Naive B cell (primary cell): ENCODE measurements around the gene KAZN. TPM values are rescaled to one million over a fixed set of nuclear protein-coding genes. Genes with fewer than 3 reads are reported as not detected.
A peak's percentile ranks its signal among the peaks of the same experiment; 100 is the strongest.
"Not testable (repeated sequence)": the region's sequence is repeated elsewhere in the genome, so short reads cannot be mapped to it uniquely, and the experiment has no call there.

Source experiments
- ATAC-seq, 2 donors: fragments of 150-1000 bp; cut with Tn5 transposase; 2 replicates each; pipeline ENCODE4 v1.10.0; 2021; ENCODE audit warnings: low read depth in 2 of 2, mild to moderate bottlenecking in 2 of 2, moderate library complexity in 2 of 2
- DNase-seq: peaks from one replicate; pipeline ENCODE4 v3.0.0; 2022
- H3K27ac Mint-ChIP-seq, 6 donors: one replicate each; pipeline ENCODE4 v1.8.0; 2020 to 2022; ENCODE audit warnings: mild to moderate bottlenecking in 6 of 6, mixed read lengths in 6 of 6, moderate library complexity in 5 of 6, inconsistent platforms in 2 of 6
- H3K27me3 Mint-ChIP-seq, 3 donors: one replicate each; pipeline ENCODE4 v1.8.0; 2021 to 2022; ENCODE audit warnings: mixed read lengths in 3 of 3, mild to moderate bottlenecking in 1 of 3
- H3K36me3 Mint-ChIP-seq, 2 donors: one replicate each; pipeline ENCODE4 v1.8.0; 2020 to 2022; ENCODE audit warnings: mixed read lengths in 2 of 2, inconsistent platforms in 1 of 2, mild to moderate bottlenecking in 1 of 2
- H3K4me1 Mint-ChIP-seq, 3 donors: one replicate each; pipeline ENCODE4 v1.8.0; 2020 to 2022; ENCODE audit warnings: mixed read lengths in 3 of 3, inconsistent platforms in 1 of 3, mild to moderate bottlenecking in 1 of 3, moderate library complexity in 1 of 3
- H3K4me3 Mint-ChIP-seq, 8 donors: one replicate each; pipeline ENCODE4 v1.8.0; 2020 to 2022; ENCODE audit warnings: mild to moderate bottlenecking in 8 of 8, mixed read lengths in 8 of 8, moderate library complexity in 8 of 8, inconsistent platforms in 2 of 8
- H3K9me3 Mint-ChIP-seq, 7 donors: one replicate each; pipeline ENCODE4 v1.8.0; 2020 to 2022; ENCODE audit warnings: mixed read lengths in 7 of 7, mild to moderate bottlenecking in 5 of 7, inconsistent platforms in 2 of 7, moderate library complexity in 1 of 7
- polyA plus RNA-seq, 6 donors: library from polyadenylated mRNA; unstranded; fragments of 300-500 nt; fragmentation: Illumina TruSeq; gene quantifications; one replicate each; pipeline ENCODE4 v1.2.3, GENCODE V29; 2021; ENCODE audit warnings: low read depth in 6 of 6

The KAZN gene
- polyA plus RNA-seq, 6 donors from 2014 or later: 0.16 TPM; not detected in 5

- peaks cover 0 to 4% (median 0%) of the 10 kb centered on the region in 7 donors for H3K9me3 Mint-ChIP-seq
- no peaks in the 10 kb centered on the region for H3K36me3 Mint-ChIP-seq
- DNase-seq: no peak
- no peaks in the 10 kb centered on the region for H3K27me3 Mint-ChIP-seq
- no peak overlapping the region for H3K27ac Mint-ChIP-seq
- H3K4me3 Mint-ChIP-seq: no peak overlapping the region
- H3K4me1 Mint-ChIP-seq: no peaks in the 10 kb centered on the region
- ATAC-seq: no peak
These were observed 357.5 kb downstream of the KAZN start for GRCh38 chr1:14955976-14956375.

DNA sequence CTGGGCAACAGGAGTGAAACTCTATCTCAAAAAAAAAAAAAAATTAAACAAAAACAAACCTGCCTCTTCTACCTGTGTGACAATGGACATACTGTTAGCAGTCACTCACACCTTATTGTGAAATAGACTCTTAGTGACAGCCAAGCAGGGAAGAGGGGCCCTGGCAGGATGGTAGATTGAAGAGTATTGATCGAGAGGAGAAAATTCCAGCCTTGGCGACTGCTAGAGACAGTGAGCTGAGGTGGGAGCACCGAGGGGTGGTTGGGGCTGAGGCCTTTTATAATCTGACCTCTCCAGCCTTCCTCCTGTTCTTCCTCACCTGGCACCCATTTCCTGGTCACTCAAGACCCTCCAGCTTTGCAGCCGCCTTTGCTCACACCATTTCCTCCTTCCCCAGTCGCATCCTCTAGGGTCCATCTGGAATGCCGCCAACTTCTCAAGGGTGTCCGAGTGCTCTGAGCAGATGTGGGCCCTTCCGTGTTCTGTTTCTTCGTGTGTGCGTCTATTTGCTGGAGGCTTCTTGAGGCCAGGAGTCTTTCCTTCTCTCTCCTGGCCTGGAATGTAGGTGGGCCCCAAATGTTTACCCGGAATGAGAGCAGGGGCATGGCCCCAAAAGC is 358.2 kb downstream of the KAZN start:
- H3K4me1 Mint-ChIP-seq: no peaks in the 10 kb centered on the region
- no peak for DNase-seq
- H3K27ac Mint-ChIP-seq: peak overlapping the region in 1 of 6 donors; percentile 44
- H3K27me3 Mint-ChIP-seq: no peaks in the 10 kb centered on the region
- no peak for ATAC-seq
- H3K4me3 Mint-ChIP-seq: no peak overlapping the region
- peaks cover 0 to 4% (median 0%) of the 10 kb centered on the region in 7 donors for H3K9me3 Mint-ChIP-seq
- H3K36me3 Mint-ChIP-seq: no peaks in the 10 kb centered on the region

- no peak for DNase-seq
- Mint-ChIP-seq H3K27ac (no peak overlapping the region), H3K9me3 (peaks cover 0 to 6% (median 2%) of the 10 kb centered on the region in 7 donors)
These were observed 359.1 kb downstream of the KAZN start for GRCh38 chr1:14957375-14958098.

DNA sequence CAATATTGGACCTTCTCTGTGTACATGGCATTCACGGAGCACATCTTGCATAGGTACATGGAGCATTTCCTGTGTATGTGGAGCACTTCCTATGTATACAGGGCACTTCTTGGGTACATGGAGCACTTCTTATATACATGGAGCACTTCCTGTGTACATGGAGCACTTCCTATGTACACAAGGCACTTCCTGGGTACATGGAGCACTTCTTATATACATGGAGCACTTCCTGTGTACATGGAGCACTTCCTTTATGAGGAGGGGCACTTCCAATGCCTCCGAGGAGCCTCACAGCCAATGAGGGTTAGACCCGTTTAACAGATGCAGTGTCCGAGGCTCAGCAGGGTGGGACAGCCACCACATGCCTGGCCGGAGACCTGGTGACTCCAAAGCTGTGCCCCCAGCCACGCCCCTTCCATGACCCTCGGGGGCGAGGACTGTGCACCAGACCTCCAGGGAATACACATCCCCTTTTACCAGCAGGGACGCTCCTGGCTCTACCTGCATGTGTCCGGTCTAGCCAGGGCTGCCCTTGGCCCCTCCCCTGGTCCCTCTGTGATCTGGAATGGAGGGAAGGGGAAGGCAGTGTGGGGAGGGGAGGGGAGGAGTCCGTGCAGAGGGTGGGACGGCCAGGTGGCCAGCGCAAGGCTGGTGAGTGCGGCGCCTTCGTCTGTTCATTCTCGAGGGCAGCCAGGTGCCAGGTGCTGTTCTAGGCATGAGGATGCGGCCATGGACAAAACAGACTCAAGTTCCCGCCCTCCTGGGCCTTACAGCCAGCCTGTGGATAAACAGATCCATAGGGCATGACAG is 360.0 kb downstream of the KAZN start:
- no peak for DNase-seq
- H3K9me3 Mint-ChIP-seq: peaks cover 0 to 6% (median 2%) of the 10 kb centered on the region in 7 donors
- no peak for ATAC-seq
- H3K27me3 Mint-ChIP-seq: no peaks in the 10 kb centered on the region
- H3K27ac Mint-ChIP-seq: no peak overlapping the region
- H3K4me1 Mint-ChIP-seq: no peaks in the 10 kb centered on the region
- no peak overlapping the region for H3K4me3 Mint-ChIP-seq
- no peaks in the 10 kb centered on the region for H3K36me3 Mint-ChIP-seq

More at GRCh38 chr1:14957375-14958098, 359.1 kb downstream of the KAZN start:
- Mint-ChIP-seq H3K27me3 (no peaks in the 10 kb centered on the region), H3K36me3 (no peaks in the 10 kb centered on the region), H3K4me3 (peak overlapping the region in 1 of 8 donors; percentile 64), H3K4me1 (no peaks in the 10 kb centered on the region)
- ATAC-seq: no peak

DNA sequence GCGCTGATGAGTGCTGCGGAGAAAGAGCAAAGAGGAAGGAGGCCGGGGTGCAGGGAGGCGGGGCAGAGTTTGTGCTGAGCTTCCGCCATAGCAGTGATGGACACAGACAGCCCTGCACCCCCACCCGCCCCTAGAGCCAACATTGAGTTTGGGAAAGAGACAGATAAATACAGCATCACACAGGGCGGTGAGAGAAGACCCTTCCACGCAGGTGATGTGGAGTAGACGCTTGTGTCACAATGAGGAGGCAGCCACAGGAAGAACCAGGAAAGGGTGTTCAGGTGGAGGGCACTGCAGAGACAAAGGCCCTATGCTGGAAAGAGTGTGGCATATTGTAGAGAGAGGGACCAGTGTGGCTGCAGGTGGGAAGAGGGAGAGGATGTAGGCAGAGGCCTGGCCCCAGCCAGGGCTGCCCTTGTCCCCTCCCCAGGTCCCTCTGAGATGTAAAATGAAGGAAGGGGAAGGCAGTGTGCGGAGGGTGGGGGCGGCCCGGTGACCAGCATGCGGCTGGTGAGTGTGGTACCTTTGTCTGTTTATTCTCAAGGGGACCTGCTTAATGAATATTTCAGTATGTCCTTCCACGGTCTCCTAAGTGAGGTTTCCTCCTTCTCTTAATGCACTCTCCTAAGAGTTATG is 360.7 kb downstream of the KAZN start:
- Mint-ChIP-seq H3K4me1 (no peaks in the 10 kb centered on the region), H3K36me3 (no peaks in the 10 kb centered on the region), H3K4me3 (no peak overlapping the region), H3K27ac (no peak overlapping the region), H3K27me3 (no peaks in the 10 kb centered on the region), H3K9me3 (peaks cover 0 to 6% (median 2%) of the 10 kb centered on the region in 7 donors)
- no peak for ATAC-seq
- DNase-seq: no peak

DNA sequence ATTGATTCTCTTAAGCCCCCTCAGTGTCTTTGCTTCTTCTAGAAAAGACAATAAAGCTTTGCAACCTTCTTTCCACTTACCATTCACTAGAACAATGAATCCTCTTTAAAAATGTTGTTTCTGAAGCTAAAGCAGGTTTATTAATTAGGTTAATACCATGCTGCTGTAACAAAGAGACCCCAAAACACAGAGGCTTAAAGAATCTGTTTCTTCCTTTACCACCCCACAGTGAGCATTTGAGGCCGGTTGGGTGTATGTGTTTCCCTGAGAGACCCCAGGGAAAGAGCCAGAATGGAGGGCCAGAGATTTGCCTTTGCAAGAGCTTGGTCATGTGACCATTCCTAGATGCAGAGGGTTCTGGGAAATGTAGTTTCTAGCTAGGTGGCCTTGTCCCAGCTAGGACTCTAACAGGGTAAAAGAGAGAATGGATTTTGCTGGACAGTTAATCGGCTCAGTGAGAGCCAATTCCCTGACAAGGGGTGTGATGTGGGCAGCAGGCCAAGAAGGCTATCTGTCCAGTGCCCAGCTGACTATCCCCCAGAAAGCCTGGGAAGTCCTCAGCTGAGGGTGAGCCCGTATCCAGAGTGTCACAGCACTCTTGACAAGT is 363.3 kb downstream of the KAZN start:
- Mint-ChIP-seq H3K27ac (no peak overlapping the region), H3K4me3 (no peak overlapping the region), H3K4me1 (no peaks in the 10 kb centered on the region), H3K9me3 (peaks cover 0 to 6% (median 2%) of the 10 kb centered on the region in 7 donors), H3K36me3 (no peaks in the 10 kb centered on the region), H3K27me3 (no peaks in the 10 kb centered on the region)
- ATAC-seq (no peak), DNase-seq (no peak)

DNA sequence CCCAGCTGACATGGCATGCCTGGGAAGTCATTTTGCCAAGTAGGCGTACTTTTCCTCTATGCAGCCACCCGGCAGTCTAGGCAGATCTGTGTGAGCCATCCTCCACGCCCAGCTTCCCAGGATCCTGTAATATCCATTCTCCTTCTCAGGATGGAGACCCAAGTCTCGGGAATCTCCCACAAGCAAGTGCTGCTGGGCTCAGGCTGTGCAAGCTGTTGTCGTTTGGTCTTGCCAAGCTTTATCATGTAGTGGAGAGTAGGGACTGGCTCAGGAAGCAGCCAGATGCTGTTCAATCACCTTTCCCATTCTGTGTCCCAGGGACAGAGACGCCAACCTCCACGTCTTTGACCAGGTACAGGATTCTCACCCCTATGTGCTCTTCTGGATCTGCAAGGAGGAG is 363.9 kb downstream of the KAZN start:
- Mint-ChIP-seq H3K27me3 (peaks cover 0 to 3% (median 0%) of the 10 kb centered on the region in 3 donors), H3K4me3 (no peak overlapping the region), H3K27ac (no peak overlapping the region), H3K36me3 (no peaks in the 10 kb centered on the region), H3K4me1 (no peaks in the 10 kb centered on the region), H3K9me3 (peaks cover 0 to 6% (median 2%) of the 10 kb centered on the region in 7 donors)
- DNase-seq: no peak
- ATAC-seq: no peak

DNA sequence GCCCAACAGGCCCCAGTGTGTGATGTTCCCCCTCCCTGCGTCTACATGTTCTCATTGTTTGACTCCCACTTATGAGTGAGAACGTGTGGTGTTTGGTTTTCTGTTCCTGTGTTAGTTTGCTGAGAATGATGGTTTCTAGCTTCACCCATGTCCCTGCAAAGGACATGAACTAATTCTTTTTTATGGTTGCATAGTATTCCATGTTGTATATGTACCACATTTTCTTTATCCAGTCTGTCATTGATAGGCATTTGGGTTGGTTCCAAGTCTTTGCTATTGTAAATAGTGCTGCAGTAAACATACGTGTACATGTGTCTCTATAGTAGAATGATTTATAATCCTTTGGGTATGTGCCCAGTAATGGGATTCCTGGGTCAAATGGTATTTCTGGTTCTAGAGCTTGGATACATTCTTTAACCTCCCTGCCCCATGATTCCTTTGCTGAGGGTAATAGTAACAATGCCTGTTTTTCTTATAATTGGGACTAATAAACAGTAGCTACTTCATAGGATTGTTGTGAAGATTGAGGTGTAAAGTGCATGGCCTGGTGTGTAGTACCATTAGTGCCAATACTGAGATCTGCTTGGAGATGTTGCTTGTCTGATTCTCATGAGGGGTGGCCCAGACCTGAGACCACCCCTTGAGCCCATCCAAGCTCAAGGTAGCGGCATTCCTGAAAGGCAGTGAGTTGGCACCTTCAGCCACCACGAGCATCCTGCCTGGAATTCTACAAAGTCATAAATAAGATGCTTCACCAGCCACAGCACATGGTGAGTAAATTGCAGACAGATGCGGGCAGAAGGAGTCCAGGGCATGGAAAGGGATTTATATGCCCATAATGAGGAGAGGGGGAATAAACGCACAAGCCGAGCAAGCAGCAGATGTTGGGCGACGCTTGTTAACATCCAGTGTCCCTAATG is 365.6 kb downstream of the KAZN start:
- not testable (repeated sequence) for H3K27me3 Mint-ChIP-seq, H3K9me3 Mint-ChIP-seq, H3K4me1 Mint-ChIP-seq, H3K27ac Mint-ChIP-seq, DNase-seq, H3K36me3 Mint-ChIP-seq, H3K4me3 Mint-ChIP-seq, ATAC-seq

- peaks cover 0 to 5% (median 3%) of the 10 kb centered on the region in 3 donors for H3K27me3 Mint-ChIP-seq
- peaks cover 0 to 6% (median 2%) of the 10 kb centered on the region in 7 donors for H3K9me3 Mint-ChIP-seq
- H3K4me1 Mint-ChIP-seq: no peaks in the 10 kb centered on the region
- DNase-seq (no peak), ATAC-seq (no peak)
- H3K4me3 Mint-ChIP-seq: no peak overlapping the region
- H3K36me3 Mint-ChIP-seq: no peaks in the 10 kb centered on the region
- no peak overlapping the region for H3K27ac Mint-ChIP-seq
These were observed 366.2 kb downstream of the KAZN start for GRCh38 chr1:14964711-14965055.

- peaks cover 0 to 1% (median 0%) of the 10 kb centered on the region in 7 donors for H3K9me3 Mint-ChIP-seq
- no peak overlapping the region for H3K27ac Mint-ChIP-seq
- peaks cover 0 to 11% (median 3%) of the 10 kb centered on the region in 3 donors for H3K27me3 Mint-ChIP-seq
- DNase-seq (no peak), ATAC-seq (no peak)
- no peaks in the 10 kb centered on the region for H3K36me3 Mint-ChIP-seq
- no peaks in the 10 kb centered on the region for H3K4me1 Mint-ChIP-seq
- no peak overlapping the region for H3K4me3 Mint-ChIP-seq
These were observed 369.9 kb downstream of the KAZN start for GRCh38 chr1:14968251-14968851.

DNA sequence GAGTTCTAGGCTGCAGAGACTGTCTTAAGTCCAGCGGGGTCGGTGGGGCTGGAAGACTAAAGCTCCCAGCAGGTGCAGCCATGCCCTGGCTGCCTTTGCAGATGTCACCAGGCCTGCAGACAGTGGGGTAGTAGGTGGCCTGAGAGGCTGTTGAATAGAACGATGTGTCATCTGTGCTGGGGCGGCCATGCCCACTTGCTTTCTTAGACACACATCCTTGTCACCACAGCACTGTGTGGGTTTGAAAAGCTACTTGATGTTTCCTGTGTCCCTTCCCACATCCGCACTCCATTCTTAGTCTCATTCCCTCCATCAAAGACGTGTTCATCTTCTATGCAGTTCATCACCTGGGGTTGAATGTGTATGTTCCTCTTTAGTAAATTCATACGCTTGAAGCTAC is 370.5 kb downstream of the KAZN start:
- H3K27me3 Mint-ChIP-seq: peaks cover 0 to 11% (median 3%) of the 10 kb centered on the region in 3 donors
- H3K4me3 Mint-ChIP-seq: no peak overlapping the region
- DNase-seq: no peak
- peaks cover 0 to 6% (median 2%) of the 10 kb centered on the region in 7 donors for H3K9me3 Mint-ChIP-seq
- no peaks in the 10 kb centered on the region for H3K36me3 Mint-ChIP-seq
- ATAC-seq: no peak
- H3K4me1 Mint-ChIP-seq: no peaks in the 10 kb centered on the region
- H3K27ac Mint-ChIP-seq: no peak overlapping the region
